Activated CD4-positive, alpha-beta T cell treated with anti-CD3 and anti-CD28 coated beads, Interleukin-2, amount 50 U/mL, for 4 hours (primary cell): ENCODE results near the gene TTC21A.
"Not testable (repeated sequence)": the region's sequence is repeated elsewhere in the genome, so short reads cannot be mapped to it uniquely, and the experiment has no call there.

Experiments used
- DNase-seq, 2 experiments: peaks; one replicate each; pipeline ENCODE4 v3.0.0-alpha.2; 2020

Gene TTC21A, protein sequence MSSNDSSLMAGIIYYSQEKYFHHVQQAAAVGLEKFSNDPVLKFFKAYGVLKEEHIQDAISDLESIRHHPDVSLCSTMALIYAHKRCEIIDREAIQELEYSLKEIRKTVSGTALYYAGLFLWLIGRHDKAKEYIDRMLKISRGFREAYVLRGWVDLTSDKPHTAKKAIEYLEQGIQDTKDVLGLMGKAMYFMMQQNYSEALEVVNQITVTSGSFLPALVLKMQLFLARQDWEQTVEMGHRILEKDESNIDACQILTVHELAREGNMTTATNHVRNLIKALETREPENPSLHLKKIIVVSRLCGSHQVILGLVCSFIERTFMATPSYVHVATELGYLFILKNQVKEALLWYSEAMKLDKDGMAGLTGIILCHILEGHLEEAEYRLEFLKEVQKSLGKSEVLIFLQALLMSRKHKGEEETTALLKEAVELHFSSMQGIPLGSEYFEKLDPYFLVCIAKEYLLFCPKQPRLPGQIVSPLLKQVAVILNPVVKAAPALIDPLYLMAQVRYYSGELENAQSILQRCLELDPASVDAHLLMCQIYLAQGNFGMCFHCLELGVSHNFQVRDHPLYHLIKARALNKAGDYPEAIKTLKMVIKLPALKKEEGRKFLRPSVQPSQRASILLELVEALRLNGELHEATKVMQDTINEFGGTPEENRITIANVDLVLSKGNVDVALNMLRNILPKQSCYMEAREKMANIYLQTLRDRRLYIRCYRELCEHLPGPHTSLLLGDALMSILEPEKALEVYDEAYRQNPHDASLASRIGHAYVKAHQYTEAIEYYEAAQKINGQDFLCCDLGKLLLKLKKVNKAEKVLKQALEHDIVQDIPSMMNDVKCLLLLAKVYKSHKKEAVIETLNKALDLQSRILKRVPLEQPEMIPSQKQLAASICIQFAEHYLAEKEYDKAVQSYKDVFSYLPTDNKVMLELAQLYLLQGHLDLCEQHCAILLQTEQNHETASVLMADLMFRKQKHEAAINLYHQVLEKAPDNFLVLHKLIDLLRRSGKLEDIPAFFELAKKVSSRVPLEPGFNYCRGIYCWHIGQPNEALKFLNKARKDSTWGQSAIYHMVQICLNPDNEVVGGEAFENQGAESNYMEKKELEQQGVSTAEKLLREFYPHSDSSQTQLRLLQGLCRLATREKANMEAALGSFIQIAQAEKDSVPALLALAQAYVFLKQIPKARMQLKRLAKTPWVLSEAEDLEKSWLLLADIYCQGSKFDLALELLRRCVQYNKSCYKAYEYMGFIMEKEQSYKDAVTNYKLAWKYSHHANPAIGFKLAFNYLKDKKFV (N-terminal part only)

DNA sequence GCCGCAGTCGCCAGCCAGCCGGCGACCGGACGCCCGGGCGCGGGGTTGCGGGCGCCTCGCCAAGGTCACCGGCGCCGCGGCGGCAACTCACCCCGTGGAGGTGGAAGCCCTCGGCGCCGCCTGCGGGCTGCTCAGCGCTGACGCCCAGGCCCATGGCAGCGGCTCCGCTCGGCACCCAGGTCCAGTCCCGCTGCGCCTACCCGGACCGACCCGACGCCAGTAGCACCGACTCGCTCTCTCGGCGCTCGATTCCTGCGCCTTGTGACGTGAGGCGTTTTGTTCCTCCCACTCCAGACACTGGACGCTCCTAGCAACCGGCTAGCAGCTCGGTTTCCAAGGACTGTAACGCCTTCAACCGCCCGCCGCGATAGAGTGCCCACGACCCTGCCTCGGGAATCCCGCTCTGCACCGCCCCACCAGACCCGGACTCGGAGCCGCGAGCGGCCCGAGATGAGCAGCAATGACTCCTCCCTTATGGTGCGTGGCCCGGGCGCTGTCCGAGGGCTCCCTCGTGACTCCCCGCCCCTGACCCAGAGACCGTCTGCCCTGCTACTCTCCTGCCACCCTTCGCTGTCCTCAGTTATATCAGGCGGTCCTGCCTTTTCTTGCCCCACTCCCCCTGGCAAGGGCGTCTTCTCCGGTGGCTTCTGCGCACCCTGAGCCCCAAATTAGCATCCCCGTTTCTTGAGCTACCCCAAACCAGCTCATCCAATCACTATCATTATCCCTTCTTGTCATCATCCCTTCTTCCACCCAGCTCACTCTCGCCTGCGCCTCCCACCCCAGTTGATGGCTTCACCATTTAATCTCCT, at the start of gene TTC21A, which contains the start of gene GORASP1:
TTC21A (plus strand) TSS at position 293 of the 812 bp plus-strand sequence; CDS start at position 451, 158 bp downstream.
GORASP1 (minus strand) TSS at position 240 of the 812 bp plus-strand sequence; CDS start at position 154, 86 bp downstream.
- peak; percentile 48 to 50 for DNase-seq

DNA sequence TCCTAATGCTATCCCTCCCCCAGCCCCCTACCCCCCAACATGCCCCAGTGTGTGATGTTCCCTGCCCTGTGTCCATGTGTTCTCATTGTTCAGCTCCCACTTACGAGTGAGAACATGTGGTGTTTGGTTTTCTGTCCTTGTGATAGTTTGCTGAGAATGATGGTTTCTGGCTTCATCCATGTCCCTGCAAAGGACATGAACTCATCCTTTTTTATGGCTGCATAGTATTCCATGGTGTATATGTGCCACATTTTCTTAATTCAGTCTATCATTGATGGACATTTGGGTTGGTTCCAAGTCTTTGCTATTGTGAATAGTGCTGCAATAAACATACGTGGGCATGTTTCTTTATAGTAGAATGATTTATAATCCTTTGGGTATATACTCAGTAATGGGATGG, 46.3 kb upstream of the TTC21A start:
- not testable (repeated sequence) for DNase-seq

DNA sequence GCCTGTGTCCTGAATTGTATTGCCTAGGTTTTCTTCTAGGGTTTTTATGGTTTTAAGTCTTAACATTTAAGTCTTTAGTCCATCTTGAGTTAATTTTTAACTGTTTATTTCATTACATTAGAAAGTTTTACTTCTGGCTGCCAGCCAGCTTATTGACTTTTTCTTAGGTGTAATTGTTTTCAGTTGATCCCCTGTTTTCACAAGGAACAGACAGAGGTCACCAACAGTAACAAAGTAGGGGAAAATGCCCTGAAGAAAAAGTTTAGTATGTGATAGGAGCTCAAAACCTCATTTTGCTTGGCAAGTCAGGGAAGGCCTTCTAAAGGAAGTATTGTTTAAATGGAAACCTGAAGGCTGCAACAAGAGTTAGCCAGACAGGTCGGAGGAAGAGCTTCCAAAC, 45.3 kb upstream of the TTC21A start:
- no peak for DNase-seq

DNA sequence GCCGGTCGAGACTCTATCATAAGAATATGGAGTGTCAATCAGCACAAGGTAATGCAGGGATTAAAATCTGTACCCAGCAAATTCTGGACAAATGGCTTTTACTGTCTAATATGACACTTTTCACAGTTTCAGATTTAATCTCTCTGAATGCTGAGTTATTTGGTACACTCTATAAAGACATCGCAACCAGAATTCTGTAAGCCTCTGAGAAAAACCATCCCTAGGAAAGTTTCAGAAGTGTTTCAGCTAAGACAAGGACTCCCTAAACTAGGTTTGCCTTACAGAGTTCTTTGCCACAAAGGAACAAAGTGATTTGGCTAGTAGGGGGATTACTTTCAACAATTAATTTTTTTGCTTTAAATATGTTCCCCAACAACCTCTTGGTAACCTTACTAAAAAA, 44.3 kb upstream of the TTC21A start:
- DNase-seq, result no peak

DNA sequence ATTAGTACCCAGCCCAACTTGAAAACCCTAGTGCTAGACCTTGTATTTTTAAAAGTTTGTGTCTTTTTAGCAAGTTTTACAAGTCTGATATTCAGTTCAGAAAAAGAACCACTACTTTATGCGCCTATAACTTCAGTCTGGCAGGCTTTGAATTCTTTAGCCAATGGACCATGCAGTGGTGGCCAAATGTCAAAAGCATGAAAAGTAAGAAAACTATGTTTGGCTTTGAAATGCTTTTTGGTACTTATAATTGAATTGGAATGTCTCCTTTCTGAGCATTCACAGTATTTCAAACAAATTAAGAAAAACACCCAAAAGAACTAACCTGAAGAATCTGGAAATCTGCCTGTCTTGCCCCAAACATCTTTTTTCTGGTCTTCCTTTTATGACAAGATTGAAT, 42.8 kb upstream of the TTC21A start:
- no peak for DNase-seq

DNA sequence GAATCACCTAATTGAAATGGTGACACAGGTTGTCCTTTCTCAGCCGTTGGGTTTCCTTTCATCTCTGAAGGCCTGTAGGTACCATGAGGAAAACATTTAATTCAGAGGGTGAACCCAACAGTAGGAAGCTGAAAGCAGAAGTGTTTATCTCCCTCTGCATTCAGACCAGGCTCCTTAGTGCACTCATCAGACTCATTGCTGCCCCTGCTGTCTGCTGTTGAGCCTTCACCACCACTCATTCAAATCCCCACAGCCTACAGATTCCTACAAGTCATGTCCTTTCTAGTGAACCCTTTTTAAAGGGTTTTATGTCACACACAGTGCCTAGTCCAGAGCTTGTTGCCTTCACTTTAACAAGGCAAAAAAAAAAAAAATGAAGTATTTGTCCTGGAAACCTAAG, 42.3 kb upstream of the TTC21A start:
- no peak for DNase-seq

DNA sequence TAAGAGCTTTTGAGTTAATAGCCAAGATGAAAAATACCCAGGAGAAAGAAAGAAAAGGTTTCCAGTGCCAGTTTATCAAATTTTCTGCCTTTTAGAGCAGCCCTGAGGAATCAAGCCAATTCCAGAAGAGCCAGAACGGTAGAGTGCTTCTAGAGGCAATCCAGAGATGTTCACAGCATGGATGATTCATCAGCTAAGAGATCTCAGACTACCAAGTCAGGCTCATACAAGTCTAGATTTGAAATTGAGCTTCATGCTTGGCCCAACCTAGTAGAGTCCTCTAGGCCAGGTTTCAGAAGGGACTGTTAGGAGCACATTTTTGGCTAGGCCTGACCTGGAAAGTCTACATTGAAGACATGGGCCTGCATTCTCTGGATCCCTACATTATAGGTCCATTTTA, 40.2 kb upstream of the TTC21A start:
- DNase-seq, result no peak

DNA sequence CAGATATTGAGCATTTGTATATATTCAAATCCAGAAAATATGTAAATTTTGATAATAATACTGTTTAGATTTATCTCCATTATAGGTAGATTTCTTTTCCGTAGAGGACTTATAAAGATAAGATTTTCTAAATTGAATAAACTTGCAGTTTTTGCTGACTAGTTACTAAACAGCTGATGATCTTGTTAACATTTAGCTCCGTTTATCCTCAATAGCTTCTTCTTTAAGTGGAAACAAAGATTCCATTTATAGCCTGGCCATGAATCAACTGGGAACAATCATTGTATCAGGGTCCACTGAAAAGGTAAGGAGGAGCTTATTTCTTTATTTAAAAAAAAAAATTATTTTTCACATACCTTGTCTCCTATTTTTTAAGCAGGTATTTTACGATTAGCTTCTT, 38.9 kb upstream of the TTC21A start:
- no peak for DNase-seq

DNA sequence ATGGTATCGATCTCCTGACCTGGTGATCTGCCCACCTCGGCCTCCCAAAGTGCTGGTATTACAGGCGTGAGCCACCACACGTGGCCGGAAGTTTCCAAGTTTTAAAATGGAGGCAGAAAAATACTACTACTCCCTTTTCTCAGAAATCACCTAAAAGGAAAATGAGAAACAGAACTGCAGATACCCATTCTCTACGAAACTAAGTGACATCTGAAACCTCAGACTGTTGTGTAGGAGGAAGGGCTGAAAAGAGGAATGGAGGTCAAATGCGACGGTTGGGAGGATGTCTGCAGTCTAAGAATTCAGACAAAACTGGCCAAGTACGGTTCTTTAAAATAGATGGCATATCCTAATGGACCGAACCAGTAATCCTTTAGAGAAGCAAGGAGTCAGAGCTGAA, 31.6 kb upstream of the TTC21A start:
- no peak for DNase-seq

DNA sequence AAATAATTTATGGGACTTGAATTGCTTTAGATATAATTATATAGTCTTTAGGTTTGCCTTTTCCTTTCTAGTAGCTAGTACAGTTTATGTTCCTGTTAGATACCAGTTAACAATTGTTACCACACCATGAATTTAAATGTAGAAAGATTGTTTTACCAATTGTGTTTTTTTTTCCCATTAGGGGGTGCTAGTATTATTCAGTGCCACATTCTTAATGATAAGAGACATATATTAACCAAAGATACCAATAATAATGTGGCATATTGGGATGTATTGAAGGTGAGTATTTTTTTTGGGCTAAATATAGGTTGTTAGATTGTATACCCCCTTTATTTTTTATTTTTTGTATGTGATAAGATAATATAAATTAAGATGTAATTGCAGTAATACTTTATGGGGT, 27.9 kb upstream of the TTC21A start:
- no peak for DNase-seq

DNA sequence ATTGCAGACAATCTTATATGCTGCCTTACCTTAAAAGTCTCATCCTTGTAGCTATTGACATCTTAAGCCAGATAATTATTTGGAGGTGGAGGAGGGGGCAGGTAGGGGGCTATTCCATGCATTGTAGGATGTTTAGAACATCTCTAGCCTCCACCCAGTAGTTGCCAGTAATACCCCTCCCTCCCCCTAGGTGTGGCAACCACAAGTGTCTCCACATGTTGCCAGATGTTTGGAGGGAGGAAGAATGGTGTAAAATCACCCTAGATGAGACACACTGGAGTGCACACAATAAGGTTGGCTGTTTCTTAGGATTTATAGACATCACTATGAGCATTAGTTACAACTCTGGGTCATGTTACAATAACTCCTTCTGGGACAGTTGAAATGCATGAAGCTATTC, 27.5 kb upstream of the TTC21A start:
- DNase-seq, result no peak

DNA sequence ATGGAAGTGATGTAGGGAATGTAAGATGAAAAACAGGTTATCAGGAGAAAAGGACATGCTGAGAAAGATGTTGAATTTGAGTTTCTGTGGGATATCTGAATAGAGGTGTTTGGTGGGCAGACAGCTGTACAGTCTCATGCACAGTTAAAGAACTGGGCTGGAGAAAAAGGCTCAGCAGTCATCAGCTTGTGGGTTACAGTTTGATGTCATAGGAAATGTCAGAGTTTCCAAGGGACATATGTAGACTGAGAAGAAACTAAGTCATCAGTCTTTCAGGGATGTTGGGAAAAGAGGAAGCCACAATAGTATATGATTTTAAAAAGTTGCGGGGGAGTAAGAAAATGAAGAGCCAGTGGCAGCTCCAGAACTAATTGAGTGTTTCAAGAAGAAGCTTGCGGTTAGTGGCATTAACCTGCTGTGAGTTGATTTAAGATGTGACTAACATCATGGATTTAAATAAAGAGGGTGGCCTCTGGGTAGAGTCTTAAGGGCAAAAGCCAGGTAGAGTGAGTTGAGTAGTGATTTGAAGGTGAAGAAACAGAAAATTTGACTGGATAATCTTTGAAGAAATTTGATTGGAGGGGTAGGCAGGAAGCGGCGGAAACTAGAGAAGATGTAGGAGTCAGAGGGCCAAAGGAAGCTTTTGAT, 24.7 kb upstream of the TTC21A start:
- DNase-seq, result no peak

DNA sequence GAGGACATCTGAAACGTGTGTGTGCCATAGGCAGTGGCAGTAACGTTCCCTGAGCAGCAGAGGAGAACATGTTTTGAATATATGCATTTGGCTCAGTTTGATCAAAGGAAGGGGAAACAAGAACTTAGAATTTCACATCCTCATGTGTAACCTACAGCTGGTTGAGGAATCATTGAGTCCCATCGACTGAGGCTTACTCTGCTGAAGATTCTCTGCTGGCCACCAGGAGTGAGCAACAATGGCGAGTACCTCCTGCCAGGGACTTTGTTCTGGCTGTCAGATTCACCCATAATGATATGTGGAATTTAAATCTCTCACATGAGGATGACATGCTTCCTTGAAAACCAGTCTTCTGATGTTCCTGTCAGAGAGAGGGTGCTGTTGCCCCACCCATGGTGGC, 21.3 kb upstream of the TTC21A start:
- DNase-seq, result no peak

DNA sequence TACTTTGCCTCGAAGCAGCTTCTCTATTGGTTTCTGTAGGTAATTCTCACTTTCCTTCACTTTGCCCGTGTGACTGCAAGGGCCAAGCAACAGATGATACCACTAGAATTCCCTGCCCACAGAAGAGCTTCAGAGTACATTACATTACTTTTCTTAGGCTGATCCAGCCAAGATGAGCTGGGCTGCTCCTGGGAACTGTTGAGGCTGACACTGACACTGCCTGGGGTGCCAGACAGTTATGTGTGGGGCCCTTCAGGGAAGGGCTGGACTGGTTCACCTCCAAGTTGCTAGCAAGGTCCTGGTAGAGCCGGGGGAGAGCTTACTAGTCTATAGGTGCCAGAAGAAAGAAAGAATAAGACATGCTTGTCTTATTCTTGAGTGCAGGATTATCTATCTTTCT, 19.0 kb upstream of the TTC21A start:
- no peak for DNase-seq

DNA sequence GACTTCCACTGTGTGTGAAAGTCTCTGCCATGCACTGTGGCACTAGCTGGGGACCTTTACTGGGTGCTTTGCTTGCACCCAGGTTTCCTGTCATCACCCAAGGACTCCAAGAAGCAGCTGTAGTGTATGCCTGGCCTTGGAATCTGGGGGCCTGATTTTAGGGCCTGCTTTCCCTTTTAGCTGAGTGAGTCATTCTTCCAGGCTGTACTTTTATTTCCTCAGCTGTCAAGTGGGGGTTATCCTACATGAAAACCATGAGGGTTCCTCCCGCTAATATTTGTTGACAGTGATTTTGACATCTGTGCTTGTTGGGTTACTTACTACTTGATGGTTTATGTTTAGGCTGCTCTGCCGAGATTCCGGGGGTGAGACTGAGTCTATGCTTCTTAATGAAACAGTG, 18.6 kb upstream of the TTC21A start:
- no peak for DNase-seq

DNA sequence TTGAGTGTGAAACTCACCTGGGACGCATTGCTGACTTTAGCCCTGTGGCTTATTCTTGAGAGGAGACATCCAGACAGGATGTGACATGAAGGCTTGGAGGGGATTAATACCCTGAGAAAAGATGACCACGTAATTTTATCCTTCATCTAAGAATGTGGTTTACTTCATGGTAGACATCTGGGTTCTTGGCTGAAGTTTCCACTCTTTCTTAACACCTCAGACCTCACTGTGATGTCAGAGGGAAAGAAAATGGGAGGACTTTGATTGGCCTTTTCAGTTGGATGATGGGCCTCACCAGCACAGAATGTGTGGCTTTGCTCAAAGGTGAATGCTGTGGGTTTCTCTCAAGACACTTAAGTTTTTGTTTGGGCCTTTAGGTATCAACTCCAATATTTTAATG, 16.6 kb upstream of the TTC21A start:
- DNase-seq, result no peak

DNA sequence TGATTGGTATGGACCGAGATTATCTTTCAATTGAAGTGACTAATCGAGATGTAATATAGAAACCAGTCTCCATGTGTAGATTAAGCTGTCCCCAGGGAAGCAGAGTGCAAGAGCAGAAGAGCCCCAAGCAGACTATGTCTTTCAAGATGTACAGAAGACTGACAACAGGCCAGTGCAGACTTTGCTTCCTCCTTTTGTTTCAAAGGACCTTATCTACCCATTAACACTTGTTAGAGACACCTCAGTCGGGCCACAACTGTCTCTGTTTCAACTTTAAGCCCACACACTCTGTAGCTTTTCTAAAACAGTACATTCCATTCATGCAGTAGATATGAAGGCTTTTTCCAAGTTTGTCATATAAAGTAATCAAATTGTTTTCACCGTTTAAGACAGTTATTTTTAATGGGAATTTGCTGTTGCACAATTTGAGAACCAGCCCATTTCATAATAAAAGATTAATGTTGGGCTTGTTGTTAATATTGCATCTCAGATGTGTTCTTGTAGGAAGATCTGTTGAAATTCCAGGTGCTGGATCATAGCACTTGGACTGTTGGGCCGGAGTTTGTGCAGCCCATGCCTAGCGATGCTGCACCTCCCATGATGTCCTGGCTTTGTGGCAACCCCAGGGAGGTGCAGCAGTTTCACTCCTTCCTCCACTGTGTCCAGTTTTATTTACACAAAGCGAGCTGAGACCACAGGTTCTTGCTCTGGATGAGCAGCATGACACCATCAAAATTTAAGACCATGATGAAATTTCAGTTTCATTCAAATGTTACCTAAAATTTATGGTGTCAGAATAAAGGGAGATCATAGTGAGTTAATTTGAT, 12.4 kb upstream of the TTC21A start:
- no peak for DNase-seq

DNA sequence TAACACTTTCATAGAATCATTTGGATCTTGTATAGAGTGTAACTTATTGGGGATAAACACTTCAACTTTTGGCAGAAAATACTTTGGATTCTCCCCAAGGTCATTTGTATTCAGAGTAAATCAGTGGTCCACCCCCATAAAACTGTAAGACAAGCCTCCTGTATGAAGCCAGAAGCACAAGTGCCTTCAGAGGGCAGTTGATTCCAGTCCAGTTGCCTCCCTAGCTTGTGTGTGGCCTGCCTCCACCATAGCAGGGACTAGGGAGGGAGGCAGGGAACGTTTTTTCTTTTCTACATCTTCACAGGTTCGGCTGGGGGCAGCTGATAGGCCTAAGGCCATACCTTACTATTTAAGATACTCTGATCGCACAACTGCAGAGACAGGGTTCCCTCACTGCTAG, 11.7 kb upstream of the TTC21A start:
- no peak for DNase-seq

DNA sequence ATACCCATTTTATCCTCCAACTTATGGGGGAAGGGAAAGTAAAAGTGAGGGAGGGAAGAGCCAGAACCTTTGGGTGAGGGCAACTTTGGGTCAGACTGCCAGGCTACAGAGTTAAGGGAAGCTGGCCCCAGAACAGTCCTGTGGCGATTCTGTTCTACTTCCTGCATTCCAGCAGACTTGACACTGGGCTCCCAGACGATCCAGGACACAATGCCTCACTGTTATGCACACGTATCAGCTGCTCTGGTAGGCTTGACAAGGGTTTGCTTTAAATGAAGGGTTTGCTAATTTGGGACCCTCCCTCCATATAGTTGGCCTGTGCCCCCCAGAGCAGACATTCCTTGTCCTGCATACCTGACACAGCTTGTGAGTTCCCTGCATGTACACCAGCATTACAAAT, 10.7 kb upstream of the TTC21A start:
- DNase-seq, result no peak

DNA sequence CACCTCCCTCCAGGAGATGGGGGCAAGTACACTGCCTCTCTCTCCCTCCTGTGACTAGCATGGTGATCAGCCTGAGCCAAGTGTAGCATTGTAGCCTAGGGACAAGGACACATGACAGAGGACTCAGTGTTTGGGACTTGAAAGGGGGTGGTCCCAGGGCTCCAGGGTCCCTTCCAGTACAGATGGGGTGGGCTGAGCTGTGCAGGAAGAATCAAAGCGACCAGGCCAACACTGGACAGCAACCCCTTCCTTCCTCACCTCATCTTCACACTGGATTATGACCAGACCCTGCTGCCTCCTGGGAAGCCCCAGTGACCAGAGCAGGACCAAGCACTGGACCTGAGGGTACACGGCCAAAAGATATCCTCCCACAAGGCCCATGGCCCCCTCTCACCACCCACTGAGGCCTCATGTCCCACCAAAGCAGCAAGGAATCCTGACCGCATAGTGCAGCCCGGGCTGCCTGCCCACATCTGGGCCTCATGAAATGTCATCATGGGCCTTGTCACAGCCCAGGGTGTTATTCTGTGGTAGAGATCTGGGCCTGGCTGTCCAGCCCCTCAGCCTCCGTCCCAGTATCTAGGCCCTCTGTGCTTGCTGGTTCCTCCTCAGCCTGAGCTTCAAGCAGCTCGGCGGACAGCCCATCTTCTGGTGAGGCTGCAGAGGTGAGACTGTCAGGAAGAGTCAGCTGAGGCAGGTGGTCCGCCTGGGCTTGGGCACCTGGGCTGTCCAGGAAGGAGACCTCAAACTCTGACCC, 9.6 kb upstream of the TTC21A start:
- DNase-seq, result no peak
